ENCODE data around the gene UBL4B. TPM values are rescaled to one million over a fixed set of nuclear protein-coding genes. Genes with fewer than 3 reads are reported as not detected.

UBL4B gene
- total and polyA plus RNA-seq, 7 donors, result 0.06 to 0.20 (median 0.19) TPM; not detected in 4

GRCh38 chr1:110098222-110099026, 13.8 kb upstream of the UBL4B start:
- ATAC-seq, result no peak
- TF ChIP-seq, protein P1, sequence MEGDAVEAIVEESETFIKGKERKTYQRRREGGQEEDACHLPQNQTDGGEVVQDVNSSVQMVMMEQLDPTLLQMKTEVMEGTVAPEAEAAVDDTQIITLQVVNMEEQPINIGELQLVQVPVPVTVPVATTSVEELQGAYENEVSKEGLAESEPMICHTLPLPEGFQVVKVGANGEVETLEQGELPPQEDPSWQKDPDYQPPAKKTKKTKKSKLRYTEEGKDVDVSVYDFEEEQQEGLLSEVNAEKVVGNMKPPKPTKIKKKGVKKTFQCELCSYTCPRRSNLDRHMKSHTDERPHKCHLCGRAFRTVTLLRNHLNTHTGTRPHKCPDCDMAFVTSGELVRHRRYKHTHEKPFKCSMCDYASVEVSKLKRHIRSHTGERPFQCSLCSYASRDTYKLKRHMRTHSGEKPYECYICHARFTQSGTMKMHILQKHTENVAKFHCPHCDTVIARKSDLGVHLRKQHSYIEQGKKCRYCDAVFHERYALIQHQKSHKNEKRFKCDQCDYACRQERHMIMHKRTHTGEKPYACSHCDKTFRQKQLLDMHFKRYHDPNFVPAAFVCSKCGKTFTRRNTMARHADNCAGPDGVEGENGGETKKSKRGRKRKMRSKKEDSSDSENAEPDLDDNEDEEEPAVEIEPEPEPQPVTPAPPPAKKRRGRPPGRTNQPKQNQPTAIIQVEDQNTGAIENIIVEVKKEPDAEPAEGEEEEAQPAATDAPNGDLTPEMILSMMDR (IDR thresholded peaks at IDR 0.05), result no peak

DNA sequence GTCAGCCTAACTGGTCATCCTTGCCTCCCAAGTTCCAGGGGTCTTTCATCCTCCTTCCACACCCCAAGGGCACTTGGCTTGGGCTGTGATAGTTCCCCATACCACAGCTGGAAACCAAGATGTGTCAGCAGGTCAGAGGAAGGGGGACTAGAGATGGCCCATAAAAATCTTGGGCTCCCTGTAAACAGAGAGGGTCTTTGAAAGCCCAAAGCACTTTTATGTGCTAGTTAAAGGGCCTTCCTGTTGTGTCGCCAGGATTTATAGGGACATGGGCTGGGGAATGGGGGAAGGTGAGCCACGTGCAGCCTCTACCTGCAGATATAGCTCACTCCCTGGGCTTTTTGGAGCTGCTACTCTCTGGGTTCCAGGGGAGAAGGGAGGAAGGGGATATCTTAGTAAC, 11.9 kb upstream of the UBL4B start:
- no peak overlapping the region for H3K4me3 ChIP-seq
- no peaks in the 10 kb centered on the region for H3K36me3 ChIP-seq (ENCODE audit: insufficient read depth in 1 of 2, low read depth in 1 of 2)
- H3K9me3 ChIP-seq, result no peaks in the 10 kb centered on the region
- no peak overlapping the region for H3K27ac ChIP-seq
- intact Hi-C loops (cut with DNase I), result no loop called here
- DNase-seq, result peak in 1 of 2 donors; percentile 3
- 49 to 81% (median 68%) methylated on average over 2 of the region's 2 CpGs for WGBS, 3 donors
- peaks cover 0 to 3% (median 0%) of the 10 kb centered on the region in 3 donors for H3K27me3 ChIP-seq (ENCODE audit: insufficient read depth in 3 of 3, low read length in 2 of 3)
- no peak for ATAC-seq
- H3K4me1 ChIP-seq, result no peaks in the 10 kb centered on the region
- TF ChIP-seq, protein P1 (IDR thresholded peaks at IDR 0.05), result no peak

More at GRCh38 chr1:110098222-110099026, 13.8 kb upstream of the UBL4B start:
- peak in 1 of 2 donors; percentile 19 for DNase-seq
- no peaks in the 10 kb centered on the region for H3K36me3 ChIP-seq (ENCODE audit: insufficient read depth in 1 of 2, low read depth in 1 of 2)
- intact Hi-C loops (cut with DNase I), result no loop called here
- H3K9me3 ChIP-seq, result no peaks in the 10 kb centered on the region
- H3K4me1 ChIP-seq, result no peaks in the 10 kb centered on the region
- 76 to 87% (median 80%) methylated on average over 9 of the region's 9 CpGs for WGBS, 3 donors
- no peak overlapping the region for H3K27ac ChIP-seq
- peaks cover 0 to 3% (median 0%) of the 10 kb centered on the region in 3 donors for H3K27me3 ChIP-seq (ENCODE audit: insufficient read depth in 3 of 3, low read length in 2 of 3)
- no peak overlapping the region for H3K4me3 ChIP-seq

DNA sequence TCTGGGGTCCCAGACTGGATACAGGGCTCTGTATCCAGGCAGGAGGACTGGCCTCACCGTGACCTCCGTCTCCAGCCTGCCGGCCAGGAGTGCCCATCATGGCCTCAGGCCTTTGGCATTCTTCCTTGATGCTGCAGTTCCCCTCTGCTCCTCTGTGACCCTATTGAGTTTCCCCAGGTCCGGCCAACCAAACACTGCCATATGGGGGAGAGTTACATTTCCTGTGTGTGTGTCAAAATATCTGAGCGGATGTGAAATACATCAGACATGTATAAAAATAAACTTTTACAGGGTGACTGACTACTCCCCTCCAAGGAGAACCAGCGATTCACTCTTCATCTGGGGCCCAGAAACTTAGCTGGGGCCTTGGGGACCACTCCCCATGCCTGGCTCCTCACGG, 10.2 kb upstream of the UBL4B start:
- WGBS, 3 donors, result 43 to 54% (median 51%) methylated on average over 7 of the region's 7 CpGs
- no peaks in the 10 kb centered on the region for H3K4me1 ChIP-seq
- intact Hi-C loops (cut with DNase I), result no loop called here
- no peak overlapping the region for H3K4me3 ChIP-seq
- DNase-seq (no peak), ATAC-seq (no peak)
- no peaks in the 10 kb centered on the region for H3K9me3 ChIP-seq
- TF ChIP-seq, protein P1 (IDR thresholded peaks at IDR 0.05), result no peak
- H3K27ac ChIP-seq, result no peak overlapping the region
- peaks cover 0 to 3% (median 0%) of the 10 kb centered on the region in 3 donors for H3K27me3 ChIP-seq (ENCODE audit: insufficient read depth in 3 of 3, low read length in 2 of 3)
- no peaks in the 10 kb centered on the region for H3K36me3 ChIP-seq (ENCODE audit: insufficient read depth in 1 of 2, low read depth in 1 of 2)

DNA sequence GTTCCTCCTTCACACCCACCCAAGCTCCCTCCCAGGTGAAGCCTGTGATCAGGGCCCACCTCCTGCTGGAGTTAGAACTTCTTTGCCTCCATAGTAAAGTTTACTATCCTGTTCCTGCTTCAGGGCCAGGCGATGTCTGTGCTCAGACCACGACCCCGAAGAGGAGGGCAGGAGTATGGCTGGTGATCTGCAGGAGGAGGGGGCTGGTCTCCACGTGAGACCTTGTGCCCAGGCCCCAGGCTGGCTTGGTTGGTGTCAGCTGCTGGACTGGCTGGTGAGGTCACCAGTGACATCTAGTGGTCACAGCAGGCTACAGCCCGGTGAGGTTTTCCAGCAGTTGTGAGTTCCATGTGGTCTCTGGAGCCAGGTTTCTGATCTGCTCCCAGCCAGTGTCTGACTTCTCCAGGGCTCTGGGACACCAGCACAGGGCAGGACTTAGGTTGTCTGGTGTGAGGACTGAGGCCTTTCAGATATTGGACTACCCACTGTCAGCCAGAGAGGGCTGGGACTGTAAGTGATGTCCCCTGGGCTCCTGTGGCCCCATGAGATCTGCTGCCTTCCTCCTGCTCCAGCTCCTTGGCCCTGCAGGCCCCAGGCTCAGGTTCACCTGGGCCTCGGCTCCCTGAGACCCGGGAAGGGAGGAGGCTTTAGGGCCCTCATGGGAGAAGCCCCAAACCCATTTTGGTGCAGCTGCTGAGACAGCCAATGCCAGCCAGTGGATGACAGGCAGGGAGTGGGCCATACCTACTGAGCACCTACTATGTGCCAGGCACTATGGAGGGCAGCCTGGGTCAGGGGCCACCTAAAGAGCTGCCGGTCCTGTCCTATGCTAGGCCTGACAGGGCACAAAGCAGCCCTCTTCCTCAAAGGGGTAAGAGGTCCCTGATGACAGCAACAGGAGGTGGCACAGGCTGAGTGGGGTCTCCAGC, 6.0 kb upstream of the UBL4B start:
- ATAC-seq, result peak; percentile 88 to 96 (median 90)
- TF ChIP-seq, protein P1 (IDR thresholded peaks at IDR 0.05), result peak; percentile 90
- H3K9me3 ChIP-seq, result no peaks in the 10 kb centered on the region

More for the DNA sequence above, 6.0 kb upstream of the UBL4B start:
- peak; percentile 64 to 80 for DNase-seq
- 17 to 18% (median 18%) methylated on average over 8 of the region's 8 CpGs for whole genome bisulfite sequencing, 3 donors
- H3K4me1 ChIP-seq, result no peaks in the 10 kb centered on the region
- no peaks in the 10 kb centered on the region for H3K36me3 ChIP-seq (ENCODE audit: insufficient read depth in 1 of 2, low read depth in 1 of 2)
- intact Hi-C loops (cut with DNase I), result loop anchor here (1.0 to 5.0 kb wide), 2 partner anchors 53 to 54 kb away; no protein-coding TSS in a partner anchor
- H3K27ac ChIP-seq, result no peak overlapping the region
- no peak overlapping the region for H3K4me3 ChIP-seq
- H3K27me3 ChIP-seq (ENCODE audit: insufficient read depth in 3 of 3, low read length in 2 of 3), result no peaks in the 10 kb centered on the region
